T-cell (primary cell): ENCODE measurements around the gene PHLDB1. TPM values are rescaled to one million over a fixed set of nuclear protein-coding genes. Genes with fewer than 3 reads are reported as not detected.
"Not testable (repeated sequence)": the region's sequence is repeated elsewhere in the genome, so short reads cannot be mapped to it uniquely, and the experiment has no call there.

ENCODE experiments used
- ATAC-seq, 4 experiments: fragments of 200-7000 bp in 3 of 4; fragments of 150-1000 bp in 1 of 4; cut with Tn5 transposase; replicated peaks in 1 of 4; 1 replicate in 3 of 4; 2 replicates in 1 of 4; pipeline ENCODE4 v1.10.0; 2021; ENCODE audit warnings: moderate library complexity in 3 of 4, mild to moderate bottlenecking in 2 of 4, moderate number of reproducible peaks in 1 of 4
- CTCF ChIA-PET, 2 donors: fragments of 300-600 bp; sonication (Branson Sonifier 250); formaldehyde crosslinking; loops; one replicate each; lab custom pipeline; 2022; ENCODE audit warnings: antibody characterized with exemption in 2 of 2; lab: Charles Lee
- POLR2A ChIA-PET, 2 donors: fragments of 300-600 bp; sonication (Branson Sonifier 250); formaldehyde crosslinking; loops; one replicate each; lab custom pipeline; 2022; ENCODE audit warnings: antibody characterized with exemption in 2 of 2; lab: Charles Lee
- DNase-seq, 35 experiments: peaks; one replicate each; pipeline versions ENCODE4 v3.0.0 to v3.0.0-alpha.2; 2013 to 2023
- H3K27ac ChIP-seq: one replicate; pipeline ENCODE4 v1.5.1; 2013; ENCODE audit warnings: low read length
- H3K27me3 ChIP-seq, 2 experiments: replicated peaks in 1 of 2; 1 replicate in 1 of 2; 2 replicates in 1 of 2; pipeline versions ENCODE4 v1.6.1 to v1.7.0; 2013; ENCODE audit warnings: low read length in 1 of 2, mixed read lengths in 1 of 2; ENCODE audit not compliant: control insufficient read depth in 2 of 2, insufficient read depth in 2 of 2; ENCODE audit errors: extremely low read depth in 1 of 2
- H3K36me3 ChIP-seq, 2 donors: 1 replicate in 1 of 2; 2 replicates in 1 of 2; pipeline versions ENCODE4 v1.6.1 to v1.7.0; 2013; ENCODE audit warnings: low read length in 1 of 2; ENCODE audit not compliant: control insufficient read depth in 2 of 2, insufficient read depth in 1 of 2; ENCODE audit errors: extremely low read depth in 1 of 2
- H3K4me1 ChIP-seq, 2 experiments: 1 replicate in 1 of 2; 2 replicates in 1 of 2; pipeline versions ENCODE4 v1.6.1 to v1.7.0; 2013; ENCODE audit warnings: low read length in 2 of 2, mixed read lengths in 1 of 2; ENCODE audit not compliant: insufficient read depth in 2 of 2, control insufficient read depth in 1 of 2; ENCODE audit errors: extremely low read depth in 1 of 2
- H3K4me3 ChIP-seq, 2 donors: 1 replicate in 1 of 2; 2 replicates in 1 of 2; pipeline versions ENCODE4 v1.5.1 to v1.7.0; 2013; ENCODE audit warnings: mild to moderate bottlenecking in 2 of 2, low read length in 1 of 2, moderate library complexity in 1 of 2; ENCODE audit not compliant: control insufficient read depth in 1 of 2; ENCODE audit errors: extremely low read depth in 1 of 2
- H3K9me3 ChIP-seq: 2 replicates; pipeline ENCODE4 v1.7.0; 2013
- H3K27ac Mint-ChIP-seq, 2 donors: one replicate each; pipeline ENCODE4 v1.8.0; 2020 to 2021; ENCODE audit warnings: mild to moderate bottlenecking in 2 of 2, mixed read lengths in 2 of 2
- H3K27me3 Mint-ChIP-seq, 2 donors: one replicate each; pipeline ENCODE4 v1.8.0; 2021 to 2022; ENCODE audit warnings: mixed read lengths in 2 of 2
- H3K36me3 Mint-ChIP-seq: one replicate; pipeline ENCODE4 v1.8.0; 2021; ENCODE audit warnings: mixed read lengths
- H3K4me1 Mint-ChIP-seq, 3 donors: one replicate each; pipeline ENCODE4 v1.8.0; 2020 to 2022; ENCODE audit warnings: mixed read lengths in 3 of 3, mild to moderate bottlenecking in 1 of 3
- H3K4me3 Mint-ChIP-seq, 3 donors: one replicate each; pipeline ENCODE4 v1.8.0; 2020 to 2022; ENCODE audit warnings: mild to moderate bottlenecking in 3 of 3, mixed read lengths in 3 of 3, moderate library complexity in 3 of 3
- H3K9me3 Mint-ChIP-seq, 3 donors: one replicate each; pipeline ENCODE4 v1.8.0; 2020 to 2022; ENCODE audit warnings: mixed read lengths in 3 of 3
- WGBS: methylation state at CpG from one replicate; pipeline ENCODE4 v1.1.5; 2013; ENCODE audit warnings: missing lambda C conversion rate; ENCODE audit not compliant: insufficient coverage; 5-methylcytosine and 5-hydroxymethylcytosine counted together
- total RNA-seq, 35 experiments: library from RNA in 6 of 35; stranded (reverse) in 6 of 35; fragments of 120-200 nt in 1 of 35; gene quantifications; one replicate each; pipeline versions ENCODE4 v1.2.1 to v1.2.4 and lab custom pipeline; 2013 to 2026

The PHLDB1 gene
- total RNA-seq, 5 donors from 2014 or later (not counting 1 experiment from before 2014, with no cell fraction given), result 1.8 to 7.8 (median 4.0) TPM

DNA sequence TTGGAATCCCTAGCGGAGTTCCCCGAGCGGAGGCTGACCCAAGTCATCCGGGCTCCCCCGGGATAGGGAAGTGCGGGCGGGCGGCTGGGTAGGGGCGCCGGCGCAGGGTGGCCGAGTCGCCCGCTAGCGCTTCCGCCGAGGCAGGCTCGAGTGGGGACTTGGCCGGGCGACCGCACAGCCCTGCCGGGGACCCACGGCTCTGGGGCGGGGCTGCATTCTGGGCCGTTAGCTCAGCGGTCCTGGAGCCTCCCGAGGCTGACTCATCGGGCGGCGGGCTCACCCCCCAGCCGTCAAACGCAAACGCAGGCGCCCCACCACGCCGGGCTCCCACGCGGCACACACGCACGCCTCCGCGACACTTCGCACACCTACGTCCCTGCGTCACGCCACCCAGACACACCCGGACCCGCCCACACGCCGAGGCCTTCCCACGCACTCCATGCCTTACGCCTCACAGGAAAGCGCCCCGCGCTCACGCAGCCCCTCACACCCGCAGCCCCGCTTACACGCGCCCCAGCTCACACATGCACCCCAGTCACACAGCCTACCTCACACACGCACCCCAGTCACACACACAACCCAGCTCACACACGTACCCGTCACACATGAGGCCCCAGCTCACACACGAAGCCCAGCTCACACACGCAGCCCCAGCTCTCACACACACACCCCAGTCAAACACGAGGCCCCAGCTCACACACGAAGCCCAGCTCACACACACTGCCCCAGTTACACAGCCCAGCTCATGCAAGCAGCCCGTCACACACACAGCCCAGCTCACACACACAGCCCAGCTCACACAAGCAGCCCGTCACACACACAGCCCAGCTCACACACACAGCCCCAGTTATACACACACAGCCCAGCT, 1.2 kb downstream of the PHLDB1 start:
- Histone ChIP-seq H3K4me3 (peak overlapping the region; percentile 62 to 73), H3K27ac (peak overlapping the region; percentile 37), H3K36me3 (no peaks in the 10 kb centered on the region), H3K4me1 (peaks cover 14 to 41% of the 10 kb centered on the region in 2 experiments), H3K27me3 (peaks cover 3 to 33% of the 10 kb centered on the region in 2 experiments), H3K9me3 (no peaks in the 10 kb centered on the region)
- Mint-ChIP-seq H3K4me3 (peak overlapping the region; percentile 76 to 84 (median 83)), H3K27me3 (peaks cover 0 to 14% of the 10 kb centered on the region in 2 donors), H3K9me3 (no peaks in the 10 kb centered on the region), H3K4me1 (peaks cover 20 to 31% (median 25%) of the 10 kb centered on the region in 3 donors), H3K27ac (peak overlapping the region; percentile 70 to 82), H3K36me3 (no peaks in the 10 kb centered on the region)
- peak; percentile 62 to 95 (median 86) for DNase-seq
- 8% methylated on average over 66 of the region's 69 CpGs for WGBS
- peak; percentile 75 to 81 (median 77) for ATAC-seq
- ChIA-PET CTCF (interaction anchor here (0.6 to 4.1 kb wide), 6 partner anchors 8 to 358 kb away, joined by 3 to 31 read pairs (median 3); no protein-coding TSS in a partner anchor), POLR2A (interaction anchor here (0.6 to 1.2 kb wide), 5 partner anchors 10 to 1508 kb away, joined by 3 to 4 read pairs (median 3); partner anchors contain the start of gene ARCN1 (in 1 of the 2))

DNA sequence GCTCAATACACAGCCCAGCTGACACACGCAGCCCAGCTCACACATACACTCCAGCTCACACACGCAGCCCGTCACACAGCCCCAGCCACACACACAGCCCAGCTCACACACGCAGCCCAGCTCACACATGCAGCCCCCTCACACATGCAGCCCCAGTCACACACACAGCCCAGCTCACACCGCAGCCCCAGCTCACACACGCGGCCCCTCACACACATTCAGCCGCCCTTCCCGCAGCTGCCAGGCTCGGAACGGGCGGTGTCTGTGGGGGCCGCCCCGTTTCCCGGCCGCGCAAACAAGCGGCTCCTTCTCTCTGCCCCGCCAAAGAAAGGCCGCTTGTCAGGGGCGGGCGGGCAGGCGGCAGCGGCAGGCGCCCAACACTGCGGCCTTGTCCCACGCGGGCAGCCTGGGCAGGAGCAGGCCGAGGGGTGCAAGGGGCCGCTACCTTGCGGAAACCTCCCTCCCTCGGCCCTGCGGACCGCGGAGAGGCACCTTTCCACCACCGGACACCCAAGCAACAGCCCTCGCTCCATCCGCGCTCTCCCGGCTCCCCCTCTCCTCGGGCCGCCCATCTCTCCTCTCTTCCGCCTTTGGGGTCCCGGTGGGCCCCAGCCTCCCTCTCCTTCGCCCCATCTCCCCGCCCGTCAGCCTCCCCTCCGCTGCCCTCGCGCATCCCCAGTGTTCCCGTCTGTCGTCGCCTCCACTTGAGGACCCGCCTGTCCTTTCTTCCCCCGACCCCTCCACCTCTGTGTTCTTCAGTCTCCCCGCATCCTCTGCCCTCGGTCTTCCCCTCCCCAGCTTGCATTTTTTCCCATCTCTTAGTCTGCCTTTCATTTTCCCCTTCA, 2.2 kb downstream of the PHLDB1 start:
- Histone ChIP-seq H3K4me1 (peaks cover 14 to 41% of the 10 kb centered on the region in 2 experiments), H3K27me3 (peaks cover 3 to 39% of the 10 kb centered on the region in 2 experiments), H3K27ac (peak overlapping the region; percentile 25), H3K4me3 (peak overlapping the region; percentile 46 to 49), H3K36me3 (no peaks in the 10 kb centered on the region), H3K9me3 (no peaks in the 10 kb centered on the region)
- CTCF ChIA-PET, result interaction anchor here (0.7 to 4.1 kb wide), 5 partner anchors 9 to 357 kb away, joined by 3 to 31 read pairs (median 3); no protein-coding TSS in a partner anchor
- Mint-ChIP-seq H3K4me3 (peak overlapping the region; percentile 76 to 84 (median 83)), H3K27ac (peak overlapping the region; percentile 70 to 82), H3K9me3 (no peaks in the 10 kb centered on the region), H3K27me3 (peaks cover 0 to 18% of the 10 kb centered on the region in 2 donors), H3K4me1 (peaks cover 20 to 31% (median 25%) of the 10 kb centered on the region in 3 donors), H3K36me3 (no peaks in the 10 kb centered on the region)
- WGBS, result 13% methylated on average over 52 of the region's 57 CpGs
- peak in 3 of 4 experiments; percentile 1 to 9 (median 3) for ATAC-seq
- POLR2A ChIA-PET, result interaction anchor here (0.6 to 1.2 kb wide), 6 partner anchors 11 to 1509 kb away, joined by 3 to 5 read pairs (median 3); partner anchors contain the start of gene ARCN1 (in 1 of the 2)
- peak in 14 of 35 experiments; percentile 2 to 57 (median 20) for DNase-seq

DNA sequence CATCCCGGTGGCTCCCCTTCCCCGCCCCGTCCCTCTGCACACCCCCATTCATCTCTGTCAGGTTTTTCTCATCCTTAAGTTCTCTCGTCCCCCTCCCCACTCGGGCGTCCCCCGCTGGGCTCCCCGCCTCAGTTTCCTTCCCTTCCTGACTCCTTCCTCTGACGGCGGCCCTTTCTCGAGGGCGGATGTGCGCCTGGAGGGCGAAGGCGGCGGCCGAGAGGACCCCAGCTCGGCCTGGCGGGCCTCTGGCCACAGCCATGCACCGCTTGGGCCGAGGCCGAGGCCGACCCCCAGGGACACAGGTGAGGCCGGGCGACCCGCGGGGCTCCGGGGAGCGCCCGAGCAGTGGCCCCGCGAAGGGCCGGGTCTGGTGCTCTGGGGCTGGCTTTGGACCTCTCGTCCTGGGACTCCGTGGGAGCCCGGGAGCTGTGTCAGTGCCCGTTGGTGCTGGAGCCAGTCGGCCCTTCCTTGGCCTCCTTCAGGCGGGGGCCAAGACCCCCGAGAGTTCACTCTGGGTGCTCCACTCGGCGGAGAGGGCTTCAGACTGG, 2.9 kb downstream of the PHLDB1 start:
- Histone ChIP-seq H3K4me3 (peak overlapping the region; percentile 46 to 49), H3K27ac (no peak overlapping the region)

DNA sequence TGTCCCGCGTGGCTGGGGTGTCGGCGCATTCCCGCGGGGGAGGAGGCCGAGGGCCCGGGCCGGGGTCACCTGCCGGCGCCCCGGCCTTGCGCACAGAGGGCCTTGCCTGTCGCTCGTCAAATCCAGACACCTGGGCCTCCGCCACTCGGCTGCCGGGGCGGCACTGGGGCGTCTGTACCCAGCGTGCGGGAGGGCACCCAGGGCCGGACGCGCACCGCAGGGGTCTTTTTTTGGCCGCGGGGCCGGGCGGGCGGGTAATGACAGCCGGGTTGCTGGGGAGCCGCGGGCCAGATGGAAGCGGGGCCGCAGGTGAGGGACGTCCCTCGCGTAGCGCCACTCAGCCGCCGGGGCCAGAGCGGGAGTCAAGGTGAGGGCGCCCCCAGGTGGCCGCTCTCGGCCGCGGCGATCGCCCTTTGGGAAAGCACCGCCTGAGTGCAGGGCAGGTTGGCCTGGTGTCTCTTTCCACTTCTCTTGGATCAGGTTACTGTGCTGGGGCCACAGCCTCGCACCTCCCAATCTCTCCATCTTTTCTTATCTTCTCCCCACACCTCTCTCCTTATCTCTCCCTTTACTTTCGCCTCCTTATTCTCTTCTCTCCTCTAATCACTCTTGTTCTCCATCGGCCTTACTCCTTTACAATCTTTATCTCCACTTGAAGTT, 3.5 kb downstream of the PHLDB1 start:
- H3K4me1 Mint-ChIP-seq, result peaks cover 20 to 31% (median 25%) of the 10 kb centered on the region in 3 donors
- Histone ChIP-seq H3K4me1 (peaks cover 14 to 41% of the 10 kb centered on the region in 2 experiments), H3K4me3 (peak overlapping the region; percentile 46 to 49), H3K9me3 (no peaks in the 10 kb centered on the region), H3K36me3 (no peaks in the 10 kb centered on the region), H3K27me3 (peaks cover 3 to 41% of the 10 kb centered on the region in 2 experiments), H3K27ac (no peak overlapping the region)
- no peaks in the 10 kb centered on the region for H3K36me3 Mint-ChIP-seq
- H3K4me3 Mint-ChIP-seq, result peak overlapping the region; percentile 61 to 84 (median 68)
- WGBS, result 1% methylated on average over 52 of the region's 54 CpGs
- ATAC-seq (peak; percentile 51 to 63 (median 54)), DNase-seq (peak; percentile 57 to 92 (median 78))
- ChIA-PET POLR2A (interaction anchor here (0.6 kb wide), 2 partner anchors 28 to 32 kb away, joined by 3 read pairs; no protein-coding TSS in a partner anchor), CTCF (interaction anchor here (0.7 to 3.0 kb wide), 5 partner anchors 10 to 646 kb away, joined by 3 to 23 read pairs (median 4); no protein-coding TSS in a partner anchor)
- peaks cover 0 to 18% of the 10 kb centered on the region in 2 donors for H3K27me3 Mint-ChIP-seq
- H3K27ac Mint-ChIP-seq, result no peak overlapping the region
- H3K9me3 Mint-ChIP-seq, result no peaks in the 10 kb centered on the region

More for the DNA sequence above, 2.9 kb downstream of the PHLDB1 start:
- peaks cover 14 to 41% of the 10 kb centered on the region in 2 experiments for H3K4me1 ChIP-seq
- ATAC-seq (no peak), DNase-seq (peak in 3 of 35 experiments; percentile 7 to 43 (median 17))
- CTCF ChIA-PET, result interaction anchor here (1.4 to 4.1 kb wide), 3 partner anchors 9 to 16 kb away, joined by 4 to 31 read pairs (median 4); no protein-coding TSS in a partner anchor
- no peaks in the 10 kb centered on the region for H3K36me3 Mint-ChIP-seq
- H3K27me3 Mint-ChIP-seq, result peaks cover 0 to 18% of the 10 kb centered on the region in 2 donors
- H3K27ac Mint-ChIP-seq, result no peak overlapping the region
- peaks cover 20 to 31% (median 25%) of the 10 kb centered on the region in 3 donors for H3K4me1 Mint-ChIP-seq
- no peaks in the 10 kb centered on the region for H3K9me3 Mint-ChIP-seq
- no peaks in the 10 kb centered on the region for H3K36me3 ChIP-seq
- H3K9me3 ChIP-seq, result no peaks in the 10 kb centered on the region
- POLR2A ChIA-PET, result interaction anchor here in 1 of 2 donors (0.6 kb wide), 2 partner anchors 27 to 33 kb away, joined by 3 to 5 read pairs; no protein-coding TSS in a partner anchor
- 5% methylated on average over 37 of the region's 42 CpGs for WGBS
- H3K4me3 Mint-ChIP-seq, result peak overlapping the region; percentile 76 to 84 (median 83)
- peaks cover 3 to 41% of the 10 kb centered on the region in 2 experiments for H3K27me3 ChIP-seq

DNA sequence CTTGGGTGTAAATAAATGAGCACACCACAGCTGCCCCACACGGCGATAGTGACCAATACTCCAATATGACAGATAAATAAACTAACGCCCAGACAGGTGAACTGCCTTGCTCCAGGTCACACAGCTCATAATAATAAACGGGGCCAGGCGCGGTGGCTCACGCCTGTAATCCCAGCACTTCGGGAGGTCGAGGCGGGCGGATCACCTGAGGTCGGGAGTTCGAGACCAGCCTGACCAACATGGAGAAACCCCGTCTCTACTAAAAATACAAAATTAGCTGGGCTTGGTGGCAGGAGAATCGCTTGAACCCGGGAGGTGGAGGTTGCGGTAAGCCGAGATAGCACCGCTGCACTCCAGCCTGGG, 4.0 kb downstream of the PHLDB1 start:
- peaks cover 14 to 41% of the 10 kb centered on the region in 2 experiments for H3K4me1 ChIP-seq
- not testable (repeated sequence) for H3K27ac ChIP-seq, ATAC-seq, DNase-seq, H3K36me3 Mint-ChIP-seq, H3K4me3 ChIP-seq, H3K27ac Mint-ChIP-seq, H3K9me3 ChIP-seq, H3K9me3 Mint-ChIP-seq, H3K36me3 ChIP-seq
- H3K27me3 ChIP-seq, result peaks cover 3 to 41% of the 10 kb centered on the region in 2 experiments
- H3K4me3 Mint-ChIP-seq, result peak overlapping the region; percentile 61 to 84 (median 68)
- 94% methylated on average over 9 of the region's 19 CpGs for WGBS
- H3K27me3 Mint-ChIP-seq, result peaks cover 0 to 18% of the 10 kb centered on the region in 2 donors
- peaks cover 20 to 31% (median 25%) of the 10 kb centered on the region in 3 donors for H3K4me1 Mint-ChIP-seq
- POLR2A ChIA-PET, result interaction anchor here (0.6 to 0.7 kb wide), 3 partner anchors 13 to 32 kb away, joined by 3 read pairs; no protein-coding TSS in a partner anchor
- CTCF ChIA-PET, result interaction anchor here (0.7 to 3.0 kb wide), 6 partner anchors 11 to 647 kb away, joined by 3 to 23 read pairs (median 4); no protein-coding TSS in a partner anchor
